RWPE2 (cell line): ENCODE results near the gene BRWD1.

ENCODE experiments used
- ATAC-seq: fragments of 200-7000 bp; cut with Tn5 transposase; 3 replicates; pipeline ENCODE4 v1.9.1; 2021; ENCODE audit warnings: low read depth
- DNase-seq: peaks from one replicate; pipeline ENCODE4 v3.0.0-alpha.2; 2020; ENCODE audit warnings: low spot score
- H3K27ac ChIP-seq: fragments of 450-650 bp; 2 replicates; pipeline ENCODE4 v1.5.1; 2017; ENCODE audit warnings: mild to moderate bottlenecking; ENCODE audit not compliant: poor library complexity, severe bottlenecking
- H3K27me3 ChIP-seq: fragments of 250-450 bp; sonication (Bioruptor Pico); 2 replicates; pipeline ENCODE4 v1.5.1; 2021; ENCODE audit warnings: mild to moderate bottlenecking, moderate library complexity; ENCODE audit not compliant: insufficient read depth, poor library complexity, severe bottlenecking
- H3K36me3 ChIP-seq: fragments of 250-450 bp; sonication (Bioruptor Pico); 2 replicates; pipeline ENCODE4 v1.5.1; 2020; ENCODE audit warnings: low read depth, mild to moderate bottlenecking, moderate library complexity
- H3K4me1 ChIP-seq: fragments of 250-450 bp; sonication (Bioruptor Pico); 2 replicates; pipeline ENCODE4 v1.5.1; 2021; ENCODE audit warnings: mild to moderate bottlenecking, moderate library complexity; ENCODE audit not compliant: insufficient read depth, poor library complexity, severe bottlenecking
- H3K4me3 ChIP-seq: fragments of 250-450 bp; sonication (Bioruptor Pico); 2 replicates; pipeline ENCODE4 v1.5.1; 2021; ENCODE audit warnings: mild to moderate bottlenecking, moderate library complexity; ENCODE audit not compliant: severe bottlenecking
- H3K9me3 ChIP-seq: fragments of 250-450 bp; sonication (Bioruptor Pico); 2 replicates; pipeline ENCODE4 v1.5.1; 2021; ENCODE audit warnings: mild to moderate bottlenecking, moderate library complexity; ENCODE audit not compliant: severe bottlenecking
- CTCF ChIP-seq: fragments of 450-650 bp; IDR thresholded peaks from one replicate; pipeline ENCODE4 v1.5.1; 2017; ENCODE audit warnings: mild to moderate bottlenecking, moderate library complexity; ENCODE audit not compliant: poor library complexity, severe bottlenecking

BRWD1 gene

GRCh38 chr21:39316729-39317128 is 3.3 kb upstream of the BRWD1 start:
- ATAC-seq, result no peak
- H3K4me1 ChIP-seq, result peaks cover 20% of the 10 kb centered on the region
- H3K36me3 ChIP-seq, result peaks cover 4% of the 10 kb centered on the region
- no peak for TF ChIP-seq CTCF
- H3K27ac ChIP-seq, result peak overlapping the region; percentile 88
- DNase-seq, result no peak
- no peaks in the 10 kb centered on the region for H3K9me3 ChIP-seq
- H3K4me3 ChIP-seq, result no peak overlapping the region
- no peaks in the 10 kb centered on the region for H3K27me3 ChIP-seq

GRCh38 chr21:39315603-39316445 is 2.4 kb upstream of the BRWD1 start:
- Histone ChIP-seq H3K27ac (peak overlapping the region; percentile 88), H3K36me3 (peaks cover 13% of the 10 kb centered on the region), H3K4me3 (no peak overlapping the region), H3K9me3 (no peaks in the 10 kb centered on the region), H3K4me1 (peaks cover 20% of the 10 kb centered on the region), H3K27me3 (no peaks in the 10 kb centered on the region)
- ATAC-seq (0 out of 3 replicates have a peak, but pooled peaks have one; percentile 6), DNase-seq (no peak)
- no peak for TF ChIP-seq CTCF

GRCh38 chr21:39314143-39315027 is 953 bp upstream of the BRWD1 start:
- Histone ChIP-seq H3K4me1 (peaks cover 16% of the 10 kb centered on the region), H3K27ac (peak overlapping the region; percentile 88), H3K27me3 (no peaks in the 10 kb centered on the region), H3K4me3 (peak overlapping the region; percentile 77), H3K36me3 (peaks cover 24% of the 10 kb centered on the region), H3K9me3 (no peaks in the 10 kb centered on the region)
- no peak for DNase-seq
- peak; percentile 37 for ATAC-seq
- peak; percentile 12 for TF ChIP-seq CTCF

DNA sequence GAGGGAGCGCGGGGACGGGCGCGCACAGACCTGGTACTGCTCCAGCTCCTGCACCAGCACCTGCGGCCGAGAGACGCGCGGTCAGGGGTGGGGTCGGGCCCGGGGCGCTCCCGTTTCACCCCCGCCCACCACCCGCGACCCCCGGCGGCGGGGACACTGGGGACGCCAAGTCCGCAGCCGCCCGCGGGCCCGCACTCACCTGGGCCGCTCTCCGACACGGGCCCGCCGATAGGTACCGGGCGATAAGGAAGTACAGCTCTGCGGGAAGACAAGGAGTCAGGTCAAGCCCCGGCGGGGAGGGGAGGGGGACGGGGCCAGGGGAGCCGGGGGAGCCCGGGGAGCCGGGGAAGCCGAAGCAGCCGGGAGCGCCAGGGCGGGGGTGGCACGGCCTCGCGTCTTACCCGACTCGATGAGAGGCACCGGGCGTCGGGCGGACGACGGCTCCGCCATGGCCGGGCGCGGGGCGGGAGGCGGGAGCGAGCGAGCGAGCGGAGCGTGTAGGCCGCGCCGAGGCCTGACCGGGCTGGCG is 326 bp downstream of the BRWD1 start:
- Histone ChIP-seq H3K4me3 (peak overlapping the region; percentile 77), H3K36me3 (peaks cover 28% of the 10 kb centered on the region), H3K27me3 (no peaks in the 10 kb centered on the region), H3K4me1 (peaks cover 16% of the 10 kb centered on the region), H3K9me3 (no peaks in the 10 kb centered on the region), H3K27ac (peak overlapping the region; percentile 88)
- peak; percentile 45 for ATAC-seq
- peak; percentile 54 for DNase-seq
- TF ChIP-seq CTCF, result no peak
